ENCODE measurements around the gene PNKD.
"Not testable (repeated sequence)": the region's sequence is repeated elsewhere in the genome, so short reads cannot be mapped to it uniquely, and the experiment has no call there.

The PNKD gene

GRCh38 chr2:218273214-218273907 is 3.0 kb downstream of the PNKD start:
- not testable (repeated sequence) for DNase-seq

- DNase-seq = no peak
Measured at GRCh38 chr2:218273908-218274249, 3.6 kb downstream of the PNKD start.

- no peak for DNase-seq
Measured at GRCh38 chr2:218274586-218274985, 4.3 kb downstream of the PNKD start.

DNA sequence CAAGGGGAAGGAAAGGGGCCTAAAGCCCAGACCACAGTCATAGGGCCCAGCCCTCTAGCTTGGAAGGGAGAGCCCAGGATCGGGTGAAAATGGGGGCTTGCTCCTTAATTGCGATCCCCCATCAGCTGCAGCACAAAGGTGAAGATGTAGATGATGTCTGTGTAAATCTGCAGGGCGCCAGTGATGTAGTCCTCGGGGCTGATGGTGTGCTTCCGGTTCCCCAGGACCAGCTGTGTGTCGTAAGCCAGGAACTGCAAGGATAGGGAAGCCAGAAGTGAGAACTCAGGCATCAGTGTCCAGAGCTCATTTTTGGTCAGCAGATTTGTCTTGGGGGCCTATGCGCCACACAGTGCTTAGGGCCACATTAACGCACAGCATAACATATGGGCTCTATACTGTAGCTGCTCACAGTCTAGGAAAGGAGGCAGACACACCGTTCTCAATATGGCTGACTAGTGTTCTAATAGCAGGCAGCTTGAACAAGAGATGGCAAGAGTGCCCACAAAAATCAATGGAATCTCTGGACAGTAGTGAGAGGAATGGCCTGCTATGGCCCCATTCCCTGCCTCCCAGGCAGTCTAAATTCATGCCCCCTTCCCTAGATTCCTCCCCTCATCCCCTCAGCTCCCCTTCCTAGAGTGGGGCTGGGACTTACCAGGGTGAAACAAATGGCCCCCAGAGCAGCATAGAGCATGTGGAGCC is 5.2 kb downstream of the PNKD start:
- DNase-seq = peak in 3 of 4 experiments; percentile 71 to 73 (median 72)

DNA sequence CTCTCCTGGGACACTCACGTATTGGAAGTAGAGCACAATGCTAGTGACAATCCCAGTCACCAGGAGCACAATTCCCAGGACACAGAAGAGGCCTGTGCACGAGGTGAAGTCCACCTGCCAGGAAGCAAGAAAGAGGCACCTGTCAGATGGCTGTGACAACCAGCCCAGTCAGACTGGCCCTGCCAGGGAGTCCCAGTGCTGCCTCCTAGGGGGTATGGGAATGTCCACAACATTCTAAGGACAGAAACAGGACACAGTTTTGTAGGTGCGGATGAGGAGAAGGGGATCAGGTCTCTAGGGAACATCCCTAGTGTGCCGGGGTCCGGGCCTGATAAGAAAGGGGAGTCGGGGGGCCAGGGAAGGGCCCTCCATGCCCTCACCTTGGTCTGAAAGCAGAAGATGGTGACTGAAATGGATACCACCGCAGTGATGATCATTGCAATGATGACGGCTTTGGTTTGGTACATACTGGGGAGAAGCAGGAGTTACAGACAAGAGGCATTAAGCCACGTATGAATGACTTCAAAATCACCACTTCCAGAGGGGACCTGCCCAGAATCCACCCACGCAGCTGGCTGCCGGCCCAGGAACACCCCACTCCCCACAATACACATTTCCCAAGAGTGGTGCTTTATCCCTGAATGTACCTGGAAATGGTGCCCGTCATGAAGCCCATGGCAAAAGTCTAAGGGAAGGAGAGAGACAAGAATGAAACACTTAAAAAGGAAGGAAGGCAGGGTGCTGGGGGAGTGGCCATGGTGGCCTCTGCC is 6.9 kb downstream of the PNKD start:
- DNase-seq = no peak

DNA sequence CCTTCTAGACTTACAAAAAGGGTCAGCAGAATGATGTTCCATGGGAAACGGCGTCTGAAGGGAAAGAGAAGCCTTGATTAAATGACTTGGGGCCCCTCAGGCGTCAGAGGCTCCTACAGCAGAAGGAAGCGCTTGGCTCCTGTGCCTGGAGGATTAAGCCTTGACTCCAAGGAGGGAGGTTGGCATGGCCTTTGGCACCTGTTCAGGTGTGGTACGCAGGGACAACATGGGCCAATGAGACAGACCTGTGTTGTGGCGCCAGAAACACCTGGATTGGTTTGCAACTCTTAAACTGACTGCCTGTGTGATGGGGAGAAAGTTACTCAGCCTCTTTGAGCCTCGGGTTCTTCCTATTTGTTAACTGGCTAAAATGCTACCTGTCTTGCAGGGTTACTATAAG is 7.6 kb downstream of the PNKD start:
- no peak for DNase-seq

DNA sequence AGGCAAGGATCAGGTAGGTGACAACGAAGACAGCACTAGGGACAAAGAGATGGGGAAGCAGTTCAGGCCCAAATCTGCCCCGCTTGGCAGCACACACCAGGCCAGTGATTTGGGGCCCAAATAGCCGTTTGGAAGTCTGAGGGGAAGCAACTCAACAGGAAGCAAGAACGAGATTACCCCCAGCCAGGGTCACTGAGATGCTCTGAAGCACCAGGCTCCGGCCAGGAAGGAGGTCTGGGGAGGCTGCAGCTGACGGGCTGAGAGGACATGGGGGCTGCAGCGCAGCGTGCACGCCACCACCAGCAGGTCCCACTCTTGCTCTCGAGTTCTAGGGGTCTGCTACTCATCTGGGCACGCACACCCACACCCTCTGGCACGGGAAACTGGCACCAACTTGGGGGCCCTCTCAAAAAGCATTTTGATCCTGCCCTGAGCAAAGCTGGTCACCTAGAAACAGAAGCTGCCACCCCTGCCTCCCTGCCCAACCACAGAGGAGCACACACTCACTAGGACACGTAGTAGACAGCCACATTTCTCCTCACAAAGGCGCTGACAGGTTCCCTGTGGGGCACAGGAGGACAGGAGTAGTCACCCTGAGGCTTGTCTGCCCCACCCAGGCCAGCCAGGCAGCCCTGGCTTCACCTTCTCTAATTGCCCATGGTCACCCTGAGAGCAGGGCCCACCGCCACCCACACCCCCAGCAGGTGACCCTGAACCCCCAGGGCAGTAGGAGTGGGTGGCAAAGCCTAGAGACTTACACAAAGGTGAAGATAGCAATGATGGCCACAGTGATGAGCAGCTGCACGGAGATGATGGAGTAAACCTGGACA is 8.4 kb downstream of the PNKD start:
- DNase-seq = no peak

GRCh38 chr2:218280260-218280870 is 10.0 kb downstream of the PNKD start:
- no peak for DNase-seq

GRCh38 chr2:218281449-218281848 is 11.1 kb downstream of the PNKD start:
- DNase-seq = no peak

DNA sequence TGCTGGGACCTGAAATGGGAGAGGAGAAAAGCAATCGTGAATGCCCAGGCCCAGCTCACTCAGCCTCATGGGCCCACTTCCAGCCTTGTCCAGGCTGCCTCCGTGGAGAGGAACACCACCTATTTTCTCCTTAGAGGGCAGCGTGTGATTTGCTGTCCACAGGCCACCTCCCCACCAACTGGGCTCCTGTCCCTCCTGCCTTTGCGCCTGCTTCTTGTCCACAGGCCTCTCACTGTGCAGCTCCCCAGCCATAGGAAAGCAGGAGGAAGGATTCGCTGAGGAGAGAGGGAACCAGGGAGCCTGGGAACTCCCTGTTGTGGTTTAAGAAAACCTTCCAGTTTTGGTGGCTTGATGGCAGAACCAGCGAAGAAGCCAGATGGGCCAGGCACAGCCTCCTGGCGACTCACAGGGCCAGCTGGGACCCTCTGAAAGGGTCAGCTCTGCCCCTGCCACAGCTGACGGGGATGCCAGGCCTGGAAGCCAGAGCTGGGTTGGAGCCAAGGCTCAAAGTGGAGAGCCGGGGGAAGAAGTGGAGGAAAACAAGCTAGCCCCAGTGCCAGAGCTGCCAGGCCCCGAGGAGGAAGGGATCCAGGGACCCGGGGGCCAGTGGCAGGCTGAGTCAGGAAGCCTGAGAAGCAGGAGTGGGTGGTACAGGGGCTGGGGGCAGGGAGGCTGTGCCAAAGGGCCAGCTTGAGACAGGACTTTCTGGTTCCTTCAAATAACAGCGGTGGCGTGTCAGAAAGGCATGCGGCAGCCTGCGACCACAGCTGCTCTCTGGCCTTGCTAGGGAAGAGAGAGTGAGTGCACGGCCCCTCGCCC is 12.1 kb downstream of the PNKD start:
- DNase-seq = peak; percentile 59 to 75 (median 70)

GRCh38 chr2:218284106-218284811 is 13.9 kb downstream of the PNKD start:
- DNase-seq = peak in 3 of 4 experiments; percentile 43 to 50 (median 43)

DNA sequence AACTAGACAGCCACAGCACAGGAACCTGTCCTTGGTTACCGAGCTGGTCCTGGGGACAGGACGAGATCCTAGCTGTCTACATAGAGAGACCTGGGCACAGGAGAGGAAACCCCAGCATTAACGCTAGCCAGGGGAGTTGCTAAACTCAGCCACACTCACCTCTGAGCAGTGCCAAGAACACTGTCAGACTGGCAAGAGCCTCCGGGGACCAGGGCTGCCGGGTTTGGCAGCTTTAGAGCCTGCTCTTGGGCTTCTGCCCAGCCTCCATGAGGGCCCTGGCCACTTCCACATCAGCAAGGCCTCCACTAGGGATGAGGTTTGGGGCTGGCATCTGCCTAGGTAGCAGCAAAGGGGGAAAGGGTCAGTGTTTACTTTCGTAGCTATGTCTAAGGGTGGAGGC is 15.3 kb downstream of the PNKD start:
- DNase-seq = no peak

DNA sequence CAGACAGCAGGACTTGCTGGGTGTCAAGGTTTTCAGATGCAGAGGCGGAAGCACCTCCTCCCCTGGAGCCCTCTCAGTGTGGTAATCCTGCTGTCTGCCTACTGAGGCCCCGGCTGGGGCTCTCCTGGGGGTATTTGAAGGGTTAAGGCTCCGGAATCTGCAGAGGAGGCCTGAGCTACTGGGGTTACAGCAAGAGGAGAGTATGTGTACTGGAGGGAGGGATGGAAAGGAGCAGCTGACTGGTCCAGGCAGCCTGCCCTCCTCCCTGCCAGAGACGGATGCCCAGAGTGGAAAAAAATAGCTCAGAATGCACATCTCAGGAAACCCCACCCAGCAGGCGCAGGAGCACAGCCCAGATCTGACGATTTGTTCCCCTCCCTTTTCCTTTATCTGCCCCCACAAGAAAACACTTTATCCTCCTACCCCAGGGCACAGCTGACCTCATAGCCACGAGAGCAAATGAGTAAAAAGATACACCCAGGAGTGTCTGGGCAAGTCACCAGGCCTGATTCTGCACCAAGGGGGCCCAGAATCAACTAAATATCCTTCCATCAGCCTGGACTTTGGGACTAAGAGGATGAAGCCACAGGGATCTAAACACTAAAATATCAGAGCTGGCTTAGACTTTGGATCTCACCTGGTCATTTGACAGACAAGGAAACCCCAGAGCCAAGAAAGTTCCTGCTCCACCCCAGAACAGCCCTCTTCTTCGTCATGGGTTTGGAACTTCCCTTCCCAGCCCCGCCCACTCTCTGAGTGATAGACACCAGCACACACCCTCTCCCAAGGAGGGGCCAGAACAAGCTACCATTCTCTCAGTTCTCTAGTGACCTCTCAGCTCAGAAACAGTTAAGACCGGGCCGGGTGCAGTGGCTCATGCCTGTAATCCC is 16.5 kb downstream of the PNKD start:
- DNase-seq = peak; percentile 92 to 97 (median 96)

DNA sequence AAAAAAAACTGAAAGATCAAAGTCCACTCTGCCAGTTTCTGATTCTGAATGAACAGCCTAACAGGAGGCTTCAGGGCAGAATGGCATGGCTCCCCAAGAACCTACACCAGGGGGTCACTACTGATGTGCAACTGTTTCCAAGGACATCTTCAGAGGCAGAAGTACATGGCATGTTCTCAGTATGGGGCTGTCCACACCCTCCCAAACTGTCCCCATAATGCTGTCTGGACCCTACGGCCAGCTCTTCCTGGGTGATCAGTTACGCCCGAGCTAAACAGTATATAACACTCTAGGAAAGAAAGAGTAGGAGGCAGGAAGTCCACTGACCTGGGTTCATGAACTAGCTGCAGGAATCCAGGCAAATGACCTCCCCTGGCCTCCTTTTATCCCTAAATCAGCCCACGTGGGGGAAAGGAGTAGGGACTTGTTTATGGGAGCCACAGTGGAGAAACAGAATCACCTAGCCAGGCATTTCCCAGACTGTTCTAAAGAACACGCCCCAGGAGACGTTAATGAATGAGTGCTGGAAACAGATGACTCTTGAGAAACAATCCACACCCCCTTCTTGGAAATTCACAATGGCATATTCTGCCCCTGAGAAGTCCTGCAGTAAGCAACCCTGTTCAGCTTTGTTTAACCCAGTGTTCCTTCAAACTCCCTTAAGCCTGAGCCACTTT is 19.5 kb downstream of the PNKD start:
- no peak for DNase-seq

DNA sequence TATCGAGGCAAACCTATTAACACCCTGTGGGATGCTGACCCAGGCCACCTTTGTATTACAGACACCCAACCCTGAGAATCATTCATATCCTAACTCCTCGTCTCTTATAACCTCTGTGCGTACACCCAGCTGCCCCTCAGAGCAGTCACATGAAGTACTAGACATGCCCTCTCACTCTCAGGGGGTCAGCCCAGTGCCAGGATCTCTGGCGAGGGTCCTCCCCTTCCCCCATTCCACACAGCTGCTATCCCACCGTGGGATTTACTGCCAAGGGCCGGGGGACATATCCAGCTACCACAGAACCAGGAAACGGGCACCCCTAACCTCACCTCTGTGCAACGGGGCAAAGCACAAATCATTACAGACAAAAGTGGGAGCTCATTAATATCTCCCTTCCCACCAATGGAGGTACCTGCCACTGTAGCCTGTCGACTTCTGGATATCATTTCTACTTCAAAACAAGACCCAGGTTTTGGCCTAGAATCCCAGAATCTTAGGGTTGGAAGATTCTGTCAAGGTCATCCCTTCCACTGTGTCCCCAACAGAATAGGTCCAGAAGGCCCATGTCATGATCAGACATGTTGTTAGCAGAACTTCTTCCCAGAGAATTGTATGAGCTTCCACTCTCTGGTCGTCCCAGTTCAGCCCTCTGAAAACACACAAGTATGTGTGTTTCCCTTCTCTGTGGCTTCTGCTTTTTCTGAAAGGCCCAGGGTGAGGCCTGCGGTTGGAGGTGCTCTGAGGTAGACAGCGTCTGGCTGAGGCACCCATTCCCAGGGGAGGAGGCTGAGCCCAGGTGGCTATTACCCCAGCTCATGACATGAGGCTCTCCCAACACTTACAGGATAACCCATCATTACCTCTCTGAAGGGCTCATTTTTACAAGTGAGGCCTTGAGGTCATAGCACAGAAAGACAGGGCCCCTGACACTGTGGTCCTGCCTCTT is 20.3 kb downstream of the PNKD start:
- DNase-seq = peak; percentile 47 to 63 (median 61)

- DNase-seq = peak; percentile 72 to 82 (median 80)
Measured at GRCh38 chr2:218291318-218292047, 21.2 kb downstream of the PNKD start.

All from suppressor macrophage (primary cell).